NCI-H1105 treated with DMSO at 0.1 percent for 48 hours (cell line): ENCODE results near the gene TUBA8.
"Not testable (repeated sequence)": the region's sequence is repeated elsewhere in the genome, so short reads cannot be mapped to it uniquely, and the experiment has no call there.

Experiments used
- DNase-seq: peaks from one replicate; lab custom pipeline; 2025; lab: John Stamatoyannopoulos, UW

Gene TUBA8

GRCh38 chr22:18077639-18078328, 32.8 kb upstream of the TUBA8 start, which contains the start of gene PEX26:
TSS of gene PEX26 (plus strand) at chr22:18077990. CDS start at chr22:18078377, 387 bp downstream.
- peak; percentile 91 for DNase-seq

- DNase-seq: peak; percentile 10
Measured at GRCh38 chr22:18078329-18079041, 32.1 kb upstream of the TUBA8 start.

- no peak for DNase-seq
Measured at GRCh38 chr22:18079706-18080233, 30.8 kb upstream of the TUBA8 start.

- no peak for DNase-seq
Measured at GRCh38 chr22:18081416-18081815, 29.2 kb upstream of the TUBA8 start.

GRCh38 chr22:18082467-18082866, 28.1 kb upstream of the TUBA8 start:
- no peak for DNase-seq

GRCh38 chr22:18083406-18083805, 27.2 kb upstream of the TUBA8 start:
- no peak for DNase-seq

GRCh38 chr22:18085188-18085587, 25.4 kb upstream of the TUBA8 start:
- DNase-seq: no peak

- DNase-seq: no peak
Measured at GRCh38 chr22:18087350-18087855, 23.2 kb upstream of the TUBA8 start.

- no peak for DNase-seq
Measured at GRCh38 chr22:18088825-18089568, 21.6 kb upstream of the TUBA8 start.

GRCh38 chr22:18090286-18090685, 20.3 kb upstream of the TUBA8 start:
- no peak for DNase-seq

GRCh38 chr22:18091478-18091877, 19.1 kb upstream of the TUBA8 start:
- no peak for DNase-seq

- DNase-seq: no peak
Measured at GRCh38 chr22:18091916-18092526, 18.6 kb upstream of the TUBA8 start.

GRCh38 chr22:18093661-18094060, 16.9 kb upstream of the TUBA8 start:
- no peak for DNase-seq

GRCh38 chr22:18095101-18095805, 15.4 kb upstream of the TUBA8 start:
- DNase-seq: no peak

GRCh38 chr22:18096823-18097222, 13.8 kb upstream of the TUBA8 start:
- DNase-seq: no peak

GRCh38 chr22:18100781-18101180, 9.8 kb upstream of the TUBA8 start:
- DNase-seq: no peak

GRCh38 chr22:18101536-18101935, 9.1 kb upstream of the TUBA8 start:
- no peak for DNase-seq

- DNase-seq: no peak
Measured at GRCh38 chr22:18103527-18104269, 6.9 kb upstream of the TUBA8 start.

- DNase-seq: no peak
Measured at GRCh38 chr22:18104566-18104965, 6.0 kb upstream of the TUBA8 start.

GRCh38 chr22:18105981-18106380, 4.6 kb upstream of the TUBA8 start:
- not testable (repeated sequence) for DNase-seq
